Neural progenitor cell (in vitro differentiated cells): ENCODE results near the gene PTBP3. TPM values are rescaled to one million over a fixed set of nuclear protein-coding genes. Genes with fewer than 3 reads are reported as not detected.

ENCODE experiments used
- DNase-seq: peaks from one replicate; pipeline ENCODE4 v3.0.0-alpha.2; 2016; ENCODE audit warnings: low spot score
- H2AFZ ChIP-seq: fragments of 200-600 bp; sonication (generic); replicated peaks from 2 replicates; pipeline ENCODE4 v1.6.1; 2016; ENCODE audit warnings: antibody characterized with exemption
- H3F3A ChIP-seq: fragments of 200-600 bp; sonication (generic); 2 replicates; pipeline ENCODE4 v1.6.1; 2016; ENCODE audit warnings: antibody characterized with exemption, low read depth
- H3K27ac ChIP-seq: fragments of 200-600 bp; sonication (generic); 2 replicates; pipeline ENCODE4 v1.5.1; 2016; ENCODE audit warnings: mild to moderate bottlenecking
- H3K27me3 ChIP-seq: fragments of 200-600 bp; sonication (generic); 2 replicates; pipeline ENCODE4 v1.6.1; 2016; ENCODE audit warnings: mild to moderate bottlenecking, moderate library complexity
- H3K36me3 ChIP-seq: fragments of 200-600 bp; sonication (generic); 2 replicates; pipeline ENCODE4 v1.5.1; 2016
- H3K4me1 ChIP-seq: fragments of 200-600 bp; sonication (generic); 2 replicates; pipeline ENCODE4 v1.6.1; 2016; ENCODE audit warnings: mixed run types
- H3K4me2 ChIP-seq: fragments of 200-600 bp; sonication (generic); 2 replicates; pipeline ENCODE4 v1.6.1; 2016
- H3K4me3 ChIP-seq: fragments of 200-600 bp; sonication (generic); 2 replicates; pipeline ENCODE4 v1.5.1; 2016
- H3K79me2 ChIP-seq: fragments of 200-600 bp; sonication (generic); 2 replicates; pipeline ENCODE4 v1.6.1; 2016; ENCODE audit warnings: low read depth
- H3K9ac ChIP-seq: fragments of 200-600 bp; sonication (generic); 2 replicates; pipeline ENCODE4 v1.6.1; 2016
- H3K9me3 ChIP-seq: fragments of 200-600 bp; sonication (generic); 2 replicates; pipeline ENCODE4 v1.5.1; 2016; ENCODE audit warnings: low read depth
- H4K20me1 ChIP-seq: fragments of 200-600 bp; sonication (generic); 2 replicates; pipeline ENCODE4 v1.6.1; 2016; ENCODE audit warnings: low read depth
- H3K27ac Mint-ChIP-seq: 3 replicates; pipeline ENCODE4 v1.8.0; 2021; ENCODE audit warnings: mixed read lengths
- H3K27me3 Mint-ChIP-seq: 2 replicates; pipeline ENCODE4 v1.8.0; 2022; ENCODE audit warnings: low read depth, mild to moderate bottlenecking, inconsistent platforms, moderate library complexity, mixed read lengths; ENCODE audit not compliant: insufficient read depth
- H3K36me3 Mint-ChIP-seq: 3 replicates; pipeline ENCODE4 v1.8.0; 2021; ENCODE audit warnings: mixed read lengths
- H3K4me1 Mint-ChIP-seq: 3 replicates; pipeline ENCODE4 v1.8.0; 2021; ENCODE audit warnings: mixed read lengths
- H3K4me3 Mint-ChIP-seq: 3 replicates; pipeline ENCODE4 v1.8.0; 2021; ENCODE audit warnings: mild to moderate bottlenecking, moderate library complexity, mixed read lengths
- H3K9me3 Mint-ChIP-seq: 3 replicates; pipeline ENCODE4 v1.8.0; 2020; ENCODE audit warnings: mixed read lengths
- CTCF ChIP-seq: fragments of 200-600 bp; sonication (generic); IDR thresholded peaks from 2 replicates; pipeline ENCODE4 v1.5.1; 2017; ENCODE audit warnings: antibody characterized with exemption, mild to moderate bottlenecking
- EZH2 ChIP-seq: fragments of 200-600 bp; sonication (generic); IDR thresholded peaks from 2 replicates; pipeline ENCODE4 v1.6.1; 2017; ENCODE audit warnings: antibody characterized with exemption, mild to moderate bottlenecking, moderate library complexity
- EZH2phosphoT487 ChIP-seq: fragments of 200-600 bp; sonication (generic); IDR thresholded peaks from 2 replicates; pipeline ENCODE4 v1.6.1; 2017; ENCODE audit warnings: antibody characterized with exemption
- total RNA-seq: library from RNA; depleted of rRNA; stranded (reverse); fragments of >200 nt; gene quantifications from 2 replicates; pipeline ENCODE4 v1.2.3, GENCODE V29; 2015; ENCODE audit warnings: low replicate concordance

PTBP3 gene
- total RNA-seq, 1 donor from 2014 or later, result 84.7 TPM

- Histone ChIP-seq H3K36me3 (no peaks in the 10 kb centered on the region), H3K4me1 (peaks cover 5% of the 10 kb centered on the region), H3F3A (peaks cover 4% of the 10 kb centered on the region), H3K4me3 (no peak overlapping the region), H3K9me3 (no peaks in the 10 kb centered on the region), H3K79me2 (no peaks in the 10 kb centered on the region), H4K20me1 (no peaks in the 10 kb centered on the region), H3K9ac (no peak overlapping the region), H3K27ac (no peak overlapping the region), H2AFZ (no peak overlapping the region), H3K27me3 (peaks cover 49% of the 10 kb centered on the region), H3K4me2 (no peak overlapping the region)
- Mint-ChIP-seq H3K9me3 (no peaks in the 10 kb centered on the region), H3K27me3 (peaks cover 36% of the 10 kb centered on the region), H3K27ac (no peak overlapping the region), H3K4me1 (peaks cover 17% of the 10 kb centered on the region), H3K4me3 (peak overlapping the region; percentile 70), H3K36me3 (no peaks in the 10 kb centered on the region)
- DNase-seq, result no peak
- no peak for TF ChIP-seq EZH2phosphoT487
- no peak for TF ChIP-seq EZH2
- TF ChIP-seq CTCF, result no peak
Observed at GRCh38 chr9:112176524-112176923, 156.9 kb downstream of the PTBP3 start.

- Mint-ChIP-seq H3K4me1 (peaks cover 17% of the 10 kb centered on the region), H3K27ac (no peak overlapping the region), H3K4me3 (peak overlapping the region; percentile 83), H3K9me3 (no peaks in the 10 kb centered on the region), H3K36me3 (no peaks in the 10 kb centered on the region), H3K27me3 (peaks cover 36% of the 10 kb centered on the region)
- peak; percentile 32 for DNase-seq
- Histone ChIP-seq H3K36me3 (no peaks in the 10 kb centered on the region), H4K20me1 (no peaks in the 10 kb centered on the region), H2AFZ (peak overlapping the region; percentile 98), H3F3A (peaks cover 4% of the 10 kb centered on the region), H3K9ac (no peak overlapping the region), H3K9me3 (no peaks in the 10 kb centered on the region), H3K4me3 (peak overlapping the region; percentile 87), H3K4me2 (peak overlapping the region; percentile 92), H3K27ac (no peak overlapping the region), H3K79me2 (no peaks in the 10 kb centered on the region), H3K27me3 (peaks cover 49% of the 10 kb centered on the region), H3K4me1 (peaks cover 5% of the 10 kb centered on the region)
- no peak for TF ChIP-seq CTCF
Observed at GRCh38 chr9:112175796-112176315, 157.6 kb downstream of the PTBP3 start.

GRCh38 chr9:112174965-112175795, 158.2 kb downstream of the PTBP3 start, which contains the start of gene SUSD1:
Gene SUSD1 (minus strand): TSS chr9:112175297. CDS start chr9:112175235, 62 bp downstream.
- Mint-ChIP-seq H3K4me1 (peaks cover 16% of the 10 kb centered on the region), H3K36me3 (no peaks in the 10 kb centered on the region), H3K27ac (no peak within 1 kb of the TSS), H3K4me3 (peak within 1 kb of the TSS; percentile 89), H3K9me3 (no peaks in the 10 kb centered on the region), H3K27me3 (peaks cover 31% of the 10 kb centered on the region)
- DNase-seq, result peak; percentile 74
- Histone ChIP-seq H3K9ac (no peak within 1 kb of the TSS), H3K4me3 (peak within 1 kb of the TSS; percentile 87), H3F3A (peaks cover 4% of the 10 kb centered on the region), H3K27me3 (peaks cover 49% of the 10 kb centered on the region), H4K20me1 (no peaks in the 10 kb centered on the region), H3K4me1 (peaks cover 5% of the 10 kb centered on the region), H3K4me2 (peak within 1 kb of the TSS; percentile 92), H3K9me3 (no peaks in the 10 kb centered on the region), H2AFZ (peak within 1 kb of the TSS; percentile 98), H3K79me2 (no peaks in the 10 kb centered on the region), H3K27ac (no peak within 1 kb of the TSS), H3K36me3 (no peaks in the 10 kb centered on the region)
- TF ChIP-seq EZH2 (peak; percentile 59), CTCF (no peak), EZH2phosphoT487 (no peak)
